ENCODE data around the gene LMO4. TPM values are rescaled to one million over a fixed set of nuclear protein-coding genes. Genes with fewer than 3 reads are reported as not detected.

The LMO4 gene
- total and polyA plus RNA-seq, 2 of the 13 experiments (the other 11 are each of a cell fraction or from before 2014, with no cell fraction given) = 19.3 to 49.9 TPM

GRCh38 chr1:87386217-87386790 lies 57.6 kb downstream of the LMO4 start (continued):
- TF ChIP-seq HOXD1 (CRISPR knock-in tag; IDR thresholded peaks at IDR 0.05) (no peak), PCBP1 (IDR thresholded peaks at IDR 0.05; ENCODE audit: borderline replicate concordance, low read depth, low read length) (no peak), ZFP82 (CRISPR knock-in tag; IDR thresholded peaks at IDR 0.05; ENCODE audit: borderline replicate concordance) (no peak), ZNF251 (CRISPR knock-in tag; IDR thresholded peaks at IDR 0.05) (no peak), KDM5B (CRISPR knock-in tag; IDR thresholded peaks at IDR 0.05; ENCODE audit: borderline replicate concordance) (no peak)

GRCh38 chr1:87388411-87388810 lies 59.7 kb downstream of the LMO4 start:
- H3K9ac ChIP-seq (ENCODE audit: insufficient read depth, low read depth, low read length) = no peak overlapping the region
- H2AFZ ChIP-seq (ENCODE audit: low read length) = no peak overlapping the region
- ATAC-seq (no peak), FAIRE-seq (no peak), DNase-seq (ENCODE audit: low spot score) (no peak)
- H3K4me3 ChIP-seq (replicated peaks in 1 of 3; ENCODE audit: insufficient read depth in 1 of 3, low read depth in 2 of 3, low read length in 3 of 3) = no peak overlapping the region
- no TSS peak for BruUV-seq (replicated peaks)
- H3K27ac ChIP-seq (ENCODE audit: extremely low read length, insufficient read depth, low read length) = no peak overlapping the region
- H3K4me2 ChIP-seq (ENCODE audit: low read depth, low read length) = no peak overlapping the region
- no peak for TF ChIP-seq THAP11 (CRISPR knock-in tag; IDR thresholded peaks at IDR 0.05)
- no peak for TF ChIP-seq STAT6 (CRISPR knock-in tag; IDR thresholded peaks at IDR 0.05; ENCODE audit: borderline replicate concordance)
- TF ChIP-seq ARID3A (IDR thresholded peaks at IDR 0.05; ENCODE audit: low read depth, low read length) = no peak
- TF ChIP-seq ZHX1 (CRISPR knock-in tag; IDR thresholded peaks at IDR 0.05; ENCODE audit: low read depth) = no peak
- TF ChIP-seq SMARCC2 (IDR thresholded peaks at IDR 0.05) = no peak
- no peak for TF ChIP-seq NFE2L2 (IDR thresholded peaks at IDR 0.05; ENCODE audit: low read length)
- TF ChIP-seq STAG1 (CRISPR knock-in tag; IDR thresholded peaks at IDR 0.05) = no peak
- TF ChIP-seq RARA (CRISPR knock-in tag; IDR thresholded peaks at IDR 0.05) = no peak
- no peak for TF ChIP-seq ZNF567 (CRISPR knock-in tag; IDR thresholded peaks at IDR 0.05; ENCODE audit: borderline replicate concordance)
- no peak for TF ChIP-seq XRCC5 (optimal IDR thresholded peaks at IDR 0.05; ENCODE audit: low read length)
- no peaks in the 10 kb centered on the region for H3K9me3 ChIP-seq (ENCODE audit: low read length)
- POLR2A ChIA-PET = no interaction called here
- H3K36me3 ChIP-seq (replicated peaks in 1 of 2; ENCODE audit: control insufficient read depth in 1 of 2, insufficient read depth in 2 of 2, low read length in 2 of 2) = no peaks in the 10 kb centered on the region
- no peaks in the 10 kb centered on the region for H3K79me2 ChIP-seq (ENCODE audit: insufficient read depth, low read length)
- in situ Hi-C loops (cut with HindIII; ENCODE audit: extremely low pct_ligation_motif_present, low pct_unique_long_range_greater_than_20kb) = no loop called here
- H3K27me3 ChIP-seq (ENCODE audit: control insufficient read depth in 1 of 2, insufficient read depth in 2 of 2, low read length in 2 of 2) = no peaks in the 10 kb centered on the region
- H3K4me1 ChIP-seq (ENCODE audit: insufficient read depth, low read length) = no peaks in the 10 kb centered on the region
- H4K20me1 ChIP-seq (ENCODE audit: insufficient read depth, low read length) = no peaks in the 10 kb centered on the region
- CTCF ChIA-PET (ENCODE audit: low intra/inter-chr PET ratio, low total read pairs) = no interaction called here
- intact Hi-C loops (cut with micrococcal nuclease; ENCODE audit: unreplicated experiment) = no loop called here
